ENCODE results near the gene PHLPP2.
"Not testable (repeated sequence)": the region's sequence is repeated elsewhere in the genome, so short reads cannot be mapped to it uniquely, and the experiment has no call there.

Gene PHLPP2

GRCh38 chr16:71698491-71698890 is 26.0 kb downstream of the PHLPP2 start:
- Mint-ChIP-seq H3K4me1 (ENCODE audit: low read depth) (peaks cover 2% of the 10 kb centered on the region), H3K27ac (no peak overlapping the region), H3K9me3 (no peaks in the 10 kb centered on the region)

GRCh38 chr16:71693164-71693563 is 31.3 kb downstream of the PHLPP2 start:
- no peaks in the 10 kb centered on the region for H3K9me3 Mint-ChIP-seq
- no peak for DNase-seq
- H3K27ac Mint-ChIP-seq: no peak overlapping the region
- no peak overlapping the region for H3K4me3 Mint-ChIP-seq
- H3K27me3 Mint-ChIP-seq: no peaks in the 10 kb centered on the region
- peaks cover 36% of the 10 kb centered on the region for H3K36me3 Mint-ChIP-seq (ENCODE audit: low read depth)
- peaks cover 2% of the 10 kb centered on the region for H3K4me1 Mint-ChIP-seq (ENCODE audit: low read depth)

More at GRCh38 chr16:71698491-71698890, 26.0 kb downstream of the PHLPP2 start:
- Mint-ChIP-seq H3K4me3 (no peak overlapping the region), H3K27me3 (no peaks in the 10 kb centered on the region), H3K36me3 (ENCODE audit: low read depth) (peaks cover 48% of the 10 kb centered on the region)
- DNase-seq: no peak

GRCh38 chr16:71689901-71690300 is 34.6 kb downstream of the PHLPP2 start:
- Mint-ChIP-seq H3K27me3 (no peaks in the 10 kb centered on the region), H3K36me3 (ENCODE audit: low read depth) (peaks cover 55% of the 10 kb centered on the region), H3K27ac (no peak overlapping the region), H3K4me1 (ENCODE audit: low read depth) (no peaks in the 10 kb centered on the region), H3K9me3 (no peaks in the 10 kb centered on the region), H3K4me3 (no peak overlapping the region)
- no peak for DNase-seq

DNA sequence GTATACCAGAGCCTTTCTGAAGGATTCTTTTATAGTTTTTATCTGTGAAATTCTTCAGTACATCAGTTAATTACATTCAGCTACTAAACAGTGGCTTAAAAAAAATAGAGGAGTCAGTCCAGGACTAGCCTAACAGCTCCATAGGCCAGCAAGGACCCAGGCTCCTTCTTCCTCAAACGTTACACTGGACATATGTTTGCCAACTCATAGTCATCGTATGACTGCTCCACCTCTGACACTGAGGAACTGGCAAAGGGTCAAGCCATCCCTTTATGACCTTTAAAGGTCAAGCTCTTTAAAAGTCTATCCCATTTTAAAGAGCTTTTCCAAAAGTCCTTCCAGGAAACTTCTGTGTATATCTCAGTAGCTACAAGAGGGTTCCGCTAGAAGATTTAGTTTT is 36.6 kb downstream of the PHLPP2 start:
- no peaks in the 10 kb centered on the region for H3K9me3 Mint-ChIP-seq
- no peaks in the 10 kb centered on the region for H3K27me3 Mint-ChIP-seq
- H3K4me3 Mint-ChIP-seq: no peak overlapping the region
- no peak for DNase-seq
- peaks cover 74% of the 10 kb centered on the region for H3K36me3 Mint-ChIP-seq (ENCODE audit: low read depth)
- no peaks in the 10 kb centered on the region for H3K4me1 Mint-ChIP-seq (ENCODE audit: low read depth)
- H3K27ac Mint-ChIP-seq: no peak overlapping the region

DNA sequence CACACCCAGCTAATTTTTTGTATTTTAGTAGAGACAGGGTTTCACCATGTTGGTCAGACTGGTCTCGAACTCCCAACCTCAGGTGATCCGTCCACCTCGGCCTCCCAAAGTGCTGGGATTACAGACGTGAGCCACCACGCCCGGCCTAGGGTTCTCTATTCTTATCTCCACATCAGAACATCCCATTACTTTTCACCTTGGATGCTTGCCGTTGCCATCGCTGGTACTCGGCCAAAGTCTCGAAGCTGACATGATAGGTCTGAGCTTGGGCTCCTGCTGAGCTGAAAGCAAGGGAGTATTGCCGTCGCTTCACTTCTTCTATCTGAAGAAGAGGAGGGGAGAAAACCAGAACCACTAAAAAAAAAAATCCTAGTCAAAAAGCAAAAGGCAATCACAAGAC is 40.2 kb downstream of the PHLPP2 start:
- not testable (repeated sequence) for H3K4me3 Mint-ChIP-seq; H3K27ac Mint-ChIP-seq; H3K4me1 Mint-ChIP-seq (ENCODE audit: low read depth); H3K27me3 Mint-ChIP-seq; H3K9me3 Mint-ChIP-seq; DNase-seq
- H3K36me3 Mint-ChIP-seq (ENCODE audit: low read depth): peaks cover 85% of the 10 kb centered on the region

- Mint-ChIP-seq H3K27me3 (no peaks in the 10 kb centered on the region), H3K4me1 (ENCODE audit: low read depth) (peaks cover 2% of the 10 kb centered on the region), H3K36me3 (ENCODE audit: low read depth) (peaks cover 86% of the 10 kb centered on the region), H3K27ac (no peak overlapping the region), H3K4me3 (no peak overlapping the region), H3K9me3 (no peaks in the 10 kb centered on the region)
- DNase-seq: no peak
These were observed 43.1 kb downstream of the PHLPP2 start for GRCh38 chr16:71681360-71681759.

DNA sequence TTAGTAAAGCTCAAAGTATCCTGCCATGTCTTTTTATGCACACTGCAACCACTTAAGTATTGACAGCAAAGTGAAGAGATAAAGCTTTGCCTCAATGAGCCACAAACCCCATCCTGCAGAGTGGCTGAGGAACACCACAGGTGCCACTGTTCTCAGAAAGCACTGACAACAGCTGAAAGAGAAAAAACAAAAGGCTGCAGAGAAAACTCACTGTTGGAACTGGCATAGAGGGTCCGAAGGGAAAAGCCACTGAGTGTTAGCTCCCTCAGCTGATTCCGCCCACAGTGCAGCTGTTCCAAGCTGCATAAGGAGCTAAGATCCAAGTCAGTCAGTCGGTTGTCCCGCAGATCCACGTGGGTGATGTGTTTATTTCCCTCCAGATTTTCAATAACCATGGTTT is 48.3 kb downstream of the PHLPP2 start:
- H3K4me3 Mint-ChIP-seq: no peak overlapping the region
- peak overlapping the region; percentile 40 for H3K27ac Mint-ChIP-seq

DNA sequence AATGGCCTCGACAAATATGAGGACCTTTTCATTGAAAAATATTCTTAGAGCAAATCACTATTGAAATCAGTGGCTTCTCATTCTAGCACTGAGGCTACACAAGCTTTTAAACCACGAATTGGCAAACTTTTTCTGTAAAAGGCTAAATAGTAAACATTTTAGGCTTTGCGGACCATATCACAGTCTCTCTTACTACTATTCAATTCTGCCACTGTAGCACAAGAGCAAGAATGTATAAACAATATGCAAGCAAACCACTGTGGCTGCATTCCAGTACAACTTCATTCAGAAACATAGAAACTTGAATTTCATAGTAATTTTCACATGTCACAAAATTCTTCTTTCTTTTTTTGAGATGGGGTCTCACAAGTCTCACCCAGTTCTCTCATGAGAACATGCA is 49.1 kb downstream of the PHLPP2 start:
- Mint-ChIP-seq H3K27ac (no peak overlapping the region), H3K4me3 (no peak overlapping the region), H3K4me1 (ENCODE audit: low read depth) (peaks cover 8% of the 10 kb centered on the region), H3K36me3 (ENCODE audit: low read depth) (peaks cover 84% of the 10 kb centered on the region), H3K9me3 (no peaks in the 10 kb centered on the region), H3K27me3 (no peaks in the 10 kb centered on the region)
- DNase-seq: no peak

More for the DNA sequence above, 48.3 kb downstream of the PHLPP2 start:
- Mint-ChIP-seq H3K9me3 (no peaks in the 10 kb centered on the region), H3K36me3 (ENCODE audit: low read depth) (peaks cover 85% of the 10 kb centered on the region), H3K4me1 (ENCODE audit: low read depth) (peaks cover 8% of the 10 kb centered on the region), H3K27me3 (no peaks in the 10 kb centered on the region)
- DNase-seq: no peak

DNA sequence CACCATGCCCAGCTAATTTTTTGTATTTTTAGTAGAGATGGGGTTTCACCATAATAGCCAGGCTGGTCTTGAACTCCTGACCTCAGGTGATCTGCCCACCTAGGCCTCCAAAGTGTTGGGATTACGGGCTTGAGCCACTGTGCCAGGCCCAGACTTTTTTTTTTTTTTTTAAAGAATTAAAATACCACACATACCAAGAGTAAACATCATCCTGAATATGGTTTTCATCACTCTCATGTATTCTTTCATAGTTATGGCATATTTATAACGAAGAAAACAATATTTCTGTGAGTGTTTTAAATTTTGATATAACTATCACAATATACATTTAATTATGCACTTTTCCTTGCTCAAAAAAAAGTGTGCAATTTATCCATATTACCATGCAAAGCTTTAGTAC is 50.3 kb downstream of the PHLPP2 start:
- peaks cover 85% of the 10 kb centered on the region for H3K36me3 Mint-ChIP-seq (ENCODE audit: low read depth)
- peaks cover 8% of the 10 kb centered on the region for H3K4me1 Mint-ChIP-seq (ENCODE audit: low read depth)
- H3K27ac Mint-ChIP-seq: no peak overlapping the region
- H3K4me3 Mint-ChIP-seq: no peak overlapping the region
- no peaks in the 10 kb centered on the region for H3K9me3 Mint-ChIP-seq
- no peak for DNase-seq
- H3K27me3 Mint-ChIP-seq: no peaks in the 10 kb centered on the region

GRCh38 chr16:71673582-71673973 is 50.9 kb downstream of the PHLPP2 start:
- Mint-ChIP-seq H3K4me1 (ENCODE audit: low read depth) (peaks cover 8% of the 10 kb centered on the region), H3K36me3 (ENCODE audit: low read depth) (peaks cover 85% of the 10 kb centered on the region), H3K4me3 (no peak overlapping the region), H3K9me3 (no peaks in the 10 kb centered on the region), H3K27me3 (no peaks in the 10 kb centered on the region), H3K27ac (no peak overlapping the region)
- no peak for DNase-seq

DNA sequence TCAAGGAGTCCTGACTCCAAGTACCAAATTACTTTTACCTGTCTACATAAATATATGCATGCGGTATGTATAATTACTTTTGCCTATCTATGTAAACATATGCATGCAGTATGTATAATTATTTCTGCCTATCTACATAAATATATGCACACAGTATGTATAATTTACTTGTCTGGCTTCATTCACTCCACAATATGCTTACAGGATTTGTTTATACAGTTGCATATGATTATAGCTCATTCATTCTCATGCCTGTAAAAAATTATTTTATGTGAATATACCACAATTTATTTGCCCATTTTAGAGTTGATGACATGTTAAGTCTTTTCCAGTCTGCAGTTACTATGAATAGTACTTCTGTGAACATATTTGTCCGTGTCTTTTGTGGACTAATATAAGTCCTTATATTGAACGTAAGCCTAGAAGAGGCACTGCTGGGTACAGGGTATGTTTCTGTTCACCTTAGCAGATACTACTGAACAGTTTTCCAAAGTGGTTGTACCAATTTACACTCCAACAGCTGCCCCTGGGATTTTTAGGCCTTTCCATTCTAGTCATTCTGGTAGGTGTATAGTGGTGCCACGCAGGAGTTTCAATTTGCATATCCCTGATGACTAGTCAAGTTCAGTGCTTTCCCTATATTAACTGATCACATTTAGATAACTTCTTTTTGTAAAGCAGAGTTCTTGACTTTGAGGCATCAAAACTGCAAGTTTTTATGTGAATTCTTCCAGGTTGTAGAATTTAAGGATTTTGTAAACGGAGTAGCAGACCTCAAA is 51.5 kb downstream of the PHLPP2 start:
- no peak for DNase-seq
- Mint-ChIP-seq H3K4me1 (ENCODE audit: low read depth) (peaks cover 8% of the 10 kb centered on the region), H3K9me3 (no peaks in the 10 kb centered on the region), H3K27ac (peak overlapping the region; percentile 51), H3K4me3 (no peak overlapping the region), H3K36me3 (ENCODE audit: low read depth) (peaks cover 82% of the 10 kb centered on the region), H3K27me3 (no peaks in the 10 kb centered on the region)

DNA sequence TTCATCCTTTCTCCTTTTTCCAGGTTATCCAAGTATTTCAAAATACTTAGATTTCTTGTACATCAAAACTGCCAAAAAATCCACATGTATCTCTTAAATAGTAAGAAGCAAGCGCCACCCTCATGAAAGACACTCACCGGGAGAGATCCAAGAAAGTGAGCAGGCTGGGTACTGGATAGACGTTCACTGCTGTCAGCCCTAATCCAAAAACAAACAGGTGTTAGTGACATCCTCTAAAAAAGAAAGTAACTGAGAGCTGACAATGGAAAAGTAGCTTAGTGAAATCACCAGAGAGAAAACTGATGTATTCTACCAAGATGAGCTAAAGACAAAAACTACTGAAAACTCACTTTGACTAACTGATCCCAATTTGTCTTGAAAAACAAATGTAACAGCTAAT is 52.4 kb downstream of the PHLPP2 start:
- Mint-ChIP-seq H3K4me3 (no peak overlapping the region), H3K27ac (no peak overlapping the region), H3K36me3 (ENCODE audit: low read depth) (peaks cover 81% of the 10 kb centered on the region), H3K27me3 (no peaks in the 10 kb centered on the region), H3K4me1 (ENCODE audit: low read depth) (peaks cover 7% of the 10 kb centered on the region), H3K9me3 (no peaks in the 10 kb centered on the region)
- DNase-seq: no peak

DNA sequence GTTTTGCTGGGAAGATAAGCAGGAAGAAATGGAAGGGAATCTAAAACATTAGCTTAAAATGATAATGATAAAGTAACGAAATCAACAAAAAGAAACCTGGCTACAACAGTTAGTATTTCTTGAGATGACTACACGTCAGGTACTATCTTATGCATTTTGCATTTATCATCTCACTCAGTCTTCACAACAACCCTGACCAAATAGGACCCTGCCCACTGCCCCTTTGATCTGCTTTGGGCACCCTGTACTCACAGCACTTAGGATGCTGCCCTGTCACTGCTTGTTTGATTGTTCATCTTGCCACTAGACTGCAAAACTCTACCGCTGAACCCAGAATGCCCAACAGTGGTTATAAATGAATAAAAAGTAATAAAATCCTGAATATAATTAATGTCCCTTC is 53.3 kb downstream of the PHLPP2 start:
- Mint-ChIP-seq H3K4me1 (ENCODE audit: low read depth) (peaks cover 7% of the 10 kb centered on the region), H3K27me3 (no peaks in the 10 kb centered on the region), H3K27ac (no peak overlapping the region), H3K4me3 (no peak overlapping the region), H3K9me3 (no peaks in the 10 kb centered on the region), H3K36me3 (ENCODE audit: low read depth) (peaks cover 81% of the 10 kb centered on the region)
- DNase-seq: no peak

DNA sequence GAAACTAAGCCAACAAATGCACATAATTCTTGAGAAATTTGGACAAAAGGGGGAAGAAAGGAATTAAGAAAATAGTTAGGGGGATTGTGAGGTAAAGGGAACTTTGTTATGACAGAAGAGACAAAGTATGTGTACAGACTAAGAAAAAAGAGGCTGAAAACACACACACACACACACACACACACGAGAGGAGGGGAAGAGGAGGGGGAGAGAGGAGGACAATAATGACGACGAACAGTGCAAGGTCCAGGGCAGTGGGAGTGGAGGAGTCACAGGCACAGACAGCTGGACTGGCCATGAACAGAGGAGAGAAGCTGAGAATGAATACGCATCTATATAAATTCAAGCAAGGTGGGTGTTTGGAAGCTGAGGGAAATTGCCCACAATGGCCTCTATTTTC is 54.0 kb downstream of the PHLPP2 start:
- peaks cover 7% of the 10 kb centered on the region for H3K4me1 Mint-ChIP-seq (ENCODE audit: low read depth)

GRCh38 chr16:71669926-71670536 is 54.5 kb downstream of the PHLPP2 start:
- Mint-ChIP-seq H3K4me1 (ENCODE audit: low read depth) (peaks cover 7% of the 10 kb centered on the region), H3K4me3 (no peak overlapping the region), H3K9me3 (no peaks in the 10 kb centered on the region), H3K27ac (no peak overlapping the region), H3K36me3 (ENCODE audit: low read depth) (peaks cover 80% of the 10 kb centered on the region), H3K27me3 (no peaks in the 10 kb centered on the region)
- no peak for DNase-seq

More for the DNA sequence above, 54.0 kb downstream of the PHLPP2 start:
- DNase-seq: no peak
- no peak overlapping the region for H3K27ac Mint-ChIP-seq
- H3K36me3 Mint-ChIP-seq (ENCODE audit: low read depth): peaks cover 81% of the 10 kb centered on the region
- no peak overlapping the region for H3K4me3 Mint-ChIP-seq
- H3K27me3 Mint-ChIP-seq: no peaks in the 10 kb centered on the region
- no peaks in the 10 kb centered on the region for H3K9me3 Mint-ChIP-seq

Measured in activated T-cell treated with anti-CD3 and anti-CD28 coated beads, Interleukin-2, amount 50 U/mL, for 24 hours (primary cell).